CD4-positive, alpha-beta T cell treated with Interleukin-17A for 1 hour (primary cell): ENCODE results near the gene ADAMTSL2.
A peak's percentile ranks its signal among the peaks of the same experiment; 100 is the strongest.

Source experiments
- DNase-seq: peaks from one replicate; pipeline ENCODE4 v3.0.0-alpha.2; 2020

Gene ADAMTSL2

DNA sequence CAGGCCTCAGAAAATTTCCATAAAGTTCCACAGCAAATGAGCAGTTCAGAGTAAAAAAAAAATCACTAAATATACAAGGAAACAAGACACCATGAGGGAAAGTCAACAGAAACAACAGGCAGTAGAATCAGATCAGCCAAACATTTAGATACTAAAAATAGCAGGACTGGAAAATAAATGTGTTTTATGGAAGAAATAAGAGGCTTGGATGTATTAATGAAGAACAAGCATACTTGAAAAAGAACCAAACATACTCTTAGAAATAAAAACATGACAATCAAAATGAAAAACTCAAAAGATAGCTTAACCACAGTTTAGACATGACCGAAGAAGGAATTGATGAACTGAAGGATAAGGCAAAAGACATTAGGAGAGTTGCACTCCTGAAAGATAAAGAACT, 32.4 kb upstream of the ADAMTSL2 start:
- no peak for DNase-seq

- no peak for DNase-seq
Observed at GRCh38 chr9:133505186-133505830, 29.2 kb upstream of the ADAMTSL2 start.

- DNase-seq, result no peak
Observed at GRCh38 chr9:133505901-133506652, 28.4 kb upstream of the ADAMTSL2 start.

GRCh38 chr9:133506653-133507038, 27.9 kb upstream of the ADAMTSL2 start:
- DNase-seq, result no peak

- DNase-seq, result no peak
Observed at GRCh38 chr9:133507246-133507965, 27.1 kb upstream of the ADAMTSL2 start.

DNA sequence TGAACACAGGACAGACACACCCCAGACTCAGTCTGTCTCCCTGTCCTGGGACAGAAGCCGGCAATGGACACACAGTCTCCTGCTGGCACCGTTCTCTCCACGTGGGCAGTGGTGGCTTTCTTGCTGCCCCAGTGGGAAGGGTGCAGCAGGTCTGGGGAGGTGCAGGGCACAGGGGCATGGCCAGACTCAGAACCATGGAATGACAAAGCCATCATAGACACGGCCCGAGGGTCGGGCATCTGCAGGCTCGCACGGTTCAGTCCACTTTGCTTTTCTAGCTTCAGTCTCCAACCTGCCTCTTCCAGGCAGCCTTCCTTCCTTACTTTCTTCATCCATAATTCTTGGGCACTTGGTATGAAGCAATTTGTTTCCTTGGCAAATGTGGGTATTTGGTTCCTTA, 26.5 kb upstream of the ADAMTSL2 start:
- DNase-seq, result no peak

DNA sequence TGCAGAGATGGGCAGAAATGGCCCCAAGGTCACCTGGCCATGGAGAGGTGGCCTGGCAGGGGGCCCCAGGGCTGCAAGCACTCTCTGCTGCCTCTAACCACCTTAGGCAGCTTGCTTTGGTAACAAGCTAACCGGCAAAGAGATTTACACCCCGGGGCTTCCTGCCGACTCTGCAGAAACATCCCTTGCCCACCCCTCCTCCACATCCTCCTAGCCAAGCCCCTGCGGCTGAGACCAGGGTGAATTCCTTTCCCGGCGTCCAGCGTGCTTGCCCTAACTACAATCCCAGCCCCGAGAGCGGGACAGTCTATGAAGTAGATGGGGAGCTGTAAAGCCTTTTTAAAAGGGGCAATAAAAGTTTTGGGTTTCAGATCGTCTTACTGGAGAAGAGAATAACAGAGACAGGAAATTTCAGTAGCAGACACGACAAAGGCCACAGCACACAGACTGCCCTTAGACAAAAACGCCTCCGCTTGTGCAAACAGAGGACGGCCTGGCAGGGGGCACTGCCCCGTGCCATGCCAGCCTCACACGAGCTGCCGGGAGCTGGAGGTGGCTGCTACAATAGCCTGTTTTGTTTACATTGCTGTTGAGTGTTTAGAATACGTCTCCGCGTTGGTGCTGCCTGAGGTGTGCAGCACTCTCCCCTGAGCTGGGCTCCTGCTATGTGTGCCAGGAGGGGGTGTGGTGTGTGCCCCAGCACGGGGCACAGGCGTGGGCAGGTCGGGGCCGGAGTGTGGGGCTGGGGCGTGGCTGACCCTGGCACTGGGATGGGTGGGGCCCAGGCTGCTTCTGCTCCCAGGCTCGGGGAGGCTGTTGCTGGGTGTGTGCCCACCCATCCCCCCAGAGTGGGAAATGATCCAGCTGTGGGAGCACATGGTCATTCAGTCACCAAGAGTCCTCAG, 25.1 kb upstream of the ADAMTSL2 start:
- peak; percentile 19 for DNase-seq

- no peak for DNase-seq
Observed at GRCh38 chr9:133510926-133511505, 23.5 kb upstream of the ADAMTSL2 start.

DNA sequence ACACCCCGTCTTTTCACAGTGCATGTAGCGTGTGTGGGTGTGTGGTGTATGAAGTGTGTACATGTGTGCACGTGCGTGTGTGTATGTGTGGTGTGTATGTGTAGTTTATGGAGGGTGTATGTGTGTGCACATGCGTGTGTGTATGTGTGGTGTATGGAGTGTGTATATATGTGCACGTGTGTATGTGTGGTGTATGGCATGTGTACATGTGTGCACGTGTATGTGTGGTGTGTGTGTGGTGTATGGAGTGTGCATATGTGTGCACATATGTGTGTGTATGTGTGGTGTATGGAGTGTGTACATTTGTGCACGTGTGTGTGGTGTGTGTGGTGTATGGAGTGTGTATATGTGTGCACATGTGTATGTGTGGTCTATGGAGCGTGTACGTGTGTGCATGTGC, 22.9 kb upstream of the ADAMTSL2 start:
- no peak for DNase-seq

DNA sequence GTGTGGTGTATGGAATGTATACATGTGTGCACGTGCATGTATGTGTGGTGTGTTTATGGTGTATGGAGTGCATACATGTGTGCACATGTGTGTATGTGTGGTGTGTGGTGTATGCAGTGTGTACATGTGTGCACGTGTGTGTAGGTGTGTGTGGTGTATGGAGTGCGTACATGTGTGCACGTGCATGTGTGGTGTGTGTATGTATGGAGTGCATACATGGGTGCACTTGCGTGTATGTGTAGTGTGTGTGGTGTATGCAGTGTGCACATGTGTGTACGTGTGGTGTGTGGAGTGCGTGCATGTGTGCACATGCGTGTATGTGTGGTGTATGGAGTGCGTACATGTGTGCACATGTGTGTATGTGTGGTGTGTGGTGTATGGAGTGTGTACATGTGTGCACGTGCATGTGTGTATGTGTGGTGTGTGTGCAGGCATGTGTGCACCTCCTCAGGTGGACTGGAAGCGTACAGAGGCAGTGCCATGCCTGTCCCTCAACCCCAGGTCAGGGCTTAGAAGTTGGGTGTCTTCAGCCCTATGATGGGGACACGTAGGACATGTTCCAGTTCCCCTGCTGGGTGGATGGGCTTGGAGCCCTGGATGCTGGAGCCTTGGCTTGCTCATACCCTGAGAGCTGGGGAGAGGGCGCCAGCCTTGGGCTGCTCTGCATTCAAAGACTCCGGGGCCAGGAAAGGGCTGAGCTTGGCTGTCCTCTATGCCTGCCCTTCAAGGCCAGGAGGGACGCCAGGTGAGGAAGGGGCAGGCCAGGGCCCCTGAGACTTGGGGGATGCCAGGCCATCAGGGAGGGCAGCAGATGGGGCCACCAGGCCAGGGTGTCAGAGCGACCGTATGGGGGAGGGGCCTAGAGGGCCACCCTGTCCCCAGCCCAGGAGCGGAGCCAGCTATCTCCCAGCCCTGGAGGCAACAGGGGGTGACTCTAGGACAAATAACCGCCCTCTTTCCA, 22.0 kb upstream of the ADAMTSL2 start:
- DNase-seq, result no peak

- no peak for DNase-seq
Observed at GRCh38 chr9:133513214-133514100, 21.0 kb upstream of the ADAMTSL2 start.

- no peak for DNase-seq
Observed at GRCh38 chr9:133514460-133515239, 19.9 kb upstream of the ADAMTSL2 start.

GRCh38 chr9:133515240-133515610, 19.3 kb upstream of the ADAMTSL2 start:
- DNase-seq, result no peak

DNA sequence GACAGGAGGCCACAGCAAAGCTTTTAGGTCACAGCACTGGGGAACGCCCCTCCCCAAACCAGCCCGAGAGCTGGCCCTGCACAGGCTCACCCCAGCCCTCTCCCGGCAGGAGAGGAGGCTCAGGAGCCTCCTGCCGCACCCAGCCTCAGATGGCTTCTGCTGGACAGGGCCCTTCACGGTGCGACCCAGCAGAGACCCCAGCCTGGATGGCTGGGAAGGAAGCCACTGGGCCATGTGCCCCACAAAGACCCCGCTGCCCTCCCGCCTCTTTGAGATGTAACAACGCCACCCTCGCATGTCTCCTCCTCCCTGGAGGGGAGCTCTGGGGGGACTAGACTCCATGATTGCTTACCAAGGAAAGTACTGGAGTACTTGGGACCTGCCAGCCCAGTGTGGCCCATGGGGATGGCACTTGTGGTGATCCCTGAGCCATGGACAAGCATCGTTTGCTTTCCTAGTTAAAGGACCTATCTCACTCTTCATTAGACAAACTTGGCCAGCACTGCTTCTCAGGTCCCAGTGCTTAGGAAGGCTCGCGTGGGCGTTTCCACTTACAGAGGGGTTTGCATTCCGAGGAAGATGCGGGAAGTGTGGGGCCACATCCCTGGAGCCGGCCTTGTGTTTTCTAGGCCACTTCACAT, 18.8 kb upstream of the ADAMTSL2 start:
- no peak for DNase-seq

DNA sequence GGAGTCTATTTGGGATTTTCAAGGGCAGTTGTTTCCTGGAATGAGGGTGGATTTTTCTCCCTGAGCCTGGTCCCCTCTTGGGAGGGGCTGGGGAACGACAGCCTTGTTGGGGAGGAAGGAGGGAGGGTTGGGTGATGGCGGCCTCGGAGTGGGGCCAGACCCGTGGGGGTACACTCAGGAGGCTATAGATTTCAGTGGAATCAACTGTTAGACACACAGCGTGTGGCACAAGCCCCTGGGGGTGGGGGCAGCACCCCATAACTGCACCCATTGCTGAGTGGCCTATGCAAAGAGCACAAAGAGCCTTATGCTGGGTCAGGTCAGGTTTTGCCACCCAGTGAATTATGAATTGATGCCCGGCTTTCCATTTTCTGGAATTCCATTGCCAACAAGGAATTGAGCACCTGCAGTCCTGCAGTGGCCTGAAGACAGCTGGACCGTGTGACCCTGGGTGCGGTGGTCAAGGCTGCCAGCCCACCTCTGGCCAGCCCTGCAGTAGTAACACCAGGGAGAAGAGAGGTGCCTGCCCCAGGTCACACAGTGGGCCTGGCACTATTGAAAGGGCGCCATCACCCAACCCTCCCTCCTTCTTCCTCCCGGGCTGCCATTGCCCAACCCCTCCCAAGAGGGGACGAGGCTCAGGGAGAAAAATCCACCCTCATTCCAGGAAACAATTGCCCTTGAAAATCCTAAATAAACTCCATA, 18.1 kb upstream of the ADAMTSL2 start:
- no peak for DNase-seq

GRCh38 chr9:133516961-133517350, 17.5 kb upstream of the ADAMTSL2 start:
- no peak for DNase-seq

GRCh38 chr9:133517711-133518110, 16.8 kb upstream of the ADAMTSL2 start:
- no peak for DNase-seq

DNA sequence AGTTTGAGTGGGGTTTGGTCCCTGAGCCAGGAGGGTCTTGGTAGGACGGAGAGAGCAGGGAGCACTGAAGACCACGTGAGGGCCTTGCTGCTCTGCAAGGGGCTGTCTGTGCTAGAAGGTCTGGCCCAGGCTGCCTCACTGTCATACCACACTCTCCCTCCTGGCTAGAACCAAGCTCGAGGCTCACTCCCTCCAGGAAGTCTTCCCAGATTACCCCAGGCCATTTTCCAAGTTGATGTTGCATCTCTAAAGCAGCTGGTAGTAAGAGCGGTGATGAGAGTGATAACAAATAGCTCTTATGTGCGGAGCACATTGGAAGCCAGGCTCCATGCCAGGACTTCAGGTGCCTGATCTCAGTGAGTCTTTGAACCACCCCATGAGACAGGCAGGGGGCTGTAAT, 16.3 kb upstream of the ADAMTSL2 start:
- DNase-seq, result no peak
